HFFc6 (cell line): ENCODE results near the gene TMEM175. TPM values are rescaled to one million over a fixed set of nuclear protein-coding genes. Genes with fewer than 3 reads are reported as not detected.

Experiments used
- DNase-seq: peaks from one replicate; pipeline ENCODE4 v3.0.0-alpha.2; 2018
- H3K27ac Mint-ChIP-seq: 2 replicates; pipeline ENCODE4 v1.8.0; 2020; ENCODE audit warnings: mild to moderate bottlenecking, mixed read lengths
- H3K27me3 Mint-ChIP-seq: 2 replicates; pipeline ENCODE4 v1.8.0; 2021; ENCODE audit warnings: mild to moderate bottlenecking, moderate library complexity, mixed read lengths; ENCODE audit not compliant: insufficient read depth
- H3K36me3 Mint-ChIP-seq: 2 replicates; pipeline ENCODE4 v1.8.0; 2021; ENCODE audit warnings: low read depth, mixed read lengths
- H3K4me1 Mint-ChIP-seq: 2 replicates; pipeline ENCODE4 v1.8.0; 2020; ENCODE audit warnings: low read depth, mixed read lengths
- H3K4me3 Mint-ChIP-seq: 2 replicates; pipeline ENCODE4 v1.8.0; 2020; ENCODE audit warnings: mild to moderate bottlenecking, moderate library complexity, mixed read lengths
- H3K9me3 Mint-ChIP-seq: 2 replicates; pipeline ENCODE4 v1.8.0; 2020; ENCODE audit warnings: mild to moderate bottlenecking, mixed read lengths
- CTCF ChIP-seq: fragments of 200-600 bp; sonication (generic); IDR thresholded peaks from 2 replicates; pipeline ENCODE4 v1.5.0; 2021; ENCODE audit warnings: antibody characterized with exemption, mild to moderate bottlenecking
- total RNA-seq, 6 experiments: library from RNA; stranded (reverse); fragmentation: NEBNext Ultra II Directional; extraction: Animal tissue kit (Norgen Biotek cat#: 25700); gene quantifications; 2 replicates in 1 of 6; 3 replicates in 5 of 6; pipeline ENCODE4 v1.2.3, GENCODE V29; 2021

TMEM175 gene
- total RNA-seq, 6 experiments from 2014 or later: 27.8 to 41.8 (median 34.1) TPM

- DNase-seq: no peak
- H3K27ac Mint-ChIP-seq: no peak overlapping the region; the same call in none of the 2 replicates
- no peaks in the 10 kb centered on the region for H3K9me3 Mint-ChIP-seq
Observed at GRCh38 chr4:899556-899906, 32.7 kb upstream of the TMEM175 start.

GRCh38 chr4:900073-900472 lies 32.2 kb upstream of the TMEM175 start:
- no peaks in the 10 kb centered on the region for H3K4me1 Mint-ChIP-seq
- H3K36me3 Mint-ChIP-seq: peaks cover 5% of the 10 kb centered on the region
- H3K9me3 Mint-ChIP-seq: no peaks in the 10 kb centered on the region
- no peak overlapping the region for H3K27ac Mint-ChIP-seq
- H3K27me3 Mint-ChIP-seq: no peaks in the 10 kb centered on the region; the same call in 1 of the 2 replicates
- DNase-seq: no peak
- H3K4me3 Mint-ChIP-seq: no peak overlapping the region
- TF ChIP-seq CTCF: no peak

More at GRCh38 chr4:899556-899906, 32.7 kb upstream of the TMEM175 start:
- Mint-ChIP-seq H3K36me3 (no peaks in the 10 kb centered on the region; the same call in 1 of the 2 replicates), H3K4me3 (no peak overlapping the region), H3K27me3 (no peaks in the 10 kb centered on the region; the same call in 1 of the 2 replicates), H3K4me1 (no peaks in the 10 kb centered on the region)
- no peak for TF ChIP-seq CTCF

- H3K27me3 Mint-ChIP-seq: no peaks in the 10 kb centered on the region; the same call in 1 of the 2 replicates
- H3K4me3 Mint-ChIP-seq: no peak overlapping the region
- no peaks in the 10 kb centered on the region for H3K4me1 Mint-ChIP-seq
- H3K9me3 Mint-ChIP-seq: no peaks in the 10 kb centered on the region
- H3K27ac Mint-ChIP-seq: no peak overlapping the region
- no peak for TF ChIP-seq CTCF
- no peak for DNase-seq
- peaks cover 10% of the 10 kb centered on the region for H3K36me3 Mint-ChIP-seq
Observed at GRCh38 chr4:900721-901120, 31.5 kb upstream of the TMEM175 start.

- Mint-ChIP-seq H3K27ac (no peak overlapping the region), H3K27me3 (no peaks in the 10 kb centered on the region; the same call in 1 of the 2 replicates), H3K4me3 (no peak overlapping the region), H3K4me1 (no peaks in the 10 kb centered on the region), H3K9me3 (no peaks in the 10 kb centered on the region), H3K36me3 (peaks cover 14% of the 10 kb centered on the region)
- no peak for TF ChIP-seq CTCF
- no peak for DNase-seq
Observed at GRCh38 chr4:901192-901910, 30.9 kb upstream of the TMEM175 start.

- Mint-ChIP-seq H3K27ac (no peak overlapping the region; the same call in 1 of the 2 replicates), H3K36me3 (peaks cover 20% of the 10 kb centered on the region), H3K4me1 (no peaks in the 10 kb centered on the region), H3K4me3 (no peak overlapping the region), H3K27me3 (no peaks in the 10 kb centered on the region; the same call in none of the 2 replicates), H3K9me3 (peaks cover 4% of the 10 kb centered on the region)
- DNase-seq: no peak
- no peak for TF ChIP-seq CTCF
Observed at GRCh38 chr4:903066-904046, 28.9 kb upstream of the TMEM175 start.
